Loucy (cell line): ENCODE results near the gene FOXM1.

Source experiments
- H2AFZ ChIP-seq: fragments of 200-600 bp; sonication (generic); 2 replicates; pipeline ENCODE4 v1.6.0; 2016; ENCODE audit warnings: antibody characterized with exemption, mild to moderate bottlenecking, low read length, moderate library complexity
- H3F3A ChIP-seq: fragments of 200-600 bp; 2 replicates; pipeline ENCODE4 v1.6.0; 2016; ENCODE audit warnings: antibody characterized with exemption, low read depth, mild to moderate bottlenecking
- H3K27me3 ChIP-seq: fragments of 200-600 bp; sonication (generic); 2 replicates; pipeline ENCODE4 v1.6.1; 2014; ENCODE audit warnings: low read length, mild to moderate bottlenecking; ENCODE audit not compliant: insufficient read depth, poor library complexity, severe bottlenecking
- H3K36me3 ChIP-seq: fragments of 200-600 bp; sonication (generic); 2 replicates; pipeline ENCODE4 v1.6.1; 2016; ENCODE audit warnings: low read length; ENCODE audit not compliant: insufficient read depth
- H3K4me1 ChIP-seq: fragments of 200-600 bp; sonication (generic); 2 replicates; pipeline ENCODE4 v1.5.1; 2014; ENCODE audit warnings: low read length, mild to moderate bottlenecking; ENCODE audit not compliant: insufficient read depth, poor library complexity, severe bottlenecking
- H3K4me2 ChIP-seq: fragments of 200-600 bp; sonication (generic); 2 replicates; pipeline ENCODE4 v1.6.0; 2014; ENCODE audit warnings: antibody characterized with exemption, low read length, low read depth, mild to moderate bottlenecking; ENCODE audit not compliant: poor library complexity, severe bottlenecking
- H3K4me3 ChIP-seq: fragments of 200-600 bp; sonication (generic); 2 replicates; pipeline ENCODE4 v1.5.1; 2014; ENCODE audit warnings: low read length, mild to moderate bottlenecking, mixed read lengths; ENCODE audit not compliant: poor library complexity, severe bottlenecking
- H3K79me2 ChIP-seq: fragments of 200-600 bp; sonication (generic); 2 replicates; pipeline ENCODE4 v1.6.1; 2014; ENCODE audit warnings: low read length; ENCODE audit not compliant: insufficient read depth
- H3K9ac ChIP-seq: fragments of 200-600 bp; sonication (generic); 2 replicates; pipeline ENCODE4 v1.6.0; 2014; ENCODE audit warnings: mild to moderate bottlenecking, low read depth, low read length, moderate library complexity; ENCODE audit not compliant: poor library complexity, severe bottlenecking
- H3K9me2 ChIP-seq: fragments of 200-600 bp; sonication (generic); replicated peaks from 2 replicates; pipeline ENCODE4 v1.6.1; 2016; ENCODE audit warnings: low read depth, low read length, mixed read lengths
- H3K9me3 ChIP-seq: fragments of 200-600 bp; sonication (generic); 2 replicates; pipeline ENCODE4 v1.6.1; 2014; ENCODE audit warnings: mild to moderate bottlenecking, antibody characterized with exemption, low read length, low read depth; ENCODE audit not compliant: insufficient read depth
- H4K20me1 ChIP-seq: fragments of 200-600 bp; sonication (generic); 2 replicates; pipeline ENCODE4 v1.6.0; 2014; ENCODE audit warnings: antibody characterized with exemption, low read length, mild to moderate bottlenecking; ENCODE audit not compliant: insufficient read depth, poor library complexity, severe bottlenecking
- CTCF ChIP-seq: fragments of 200-600 bp; sonication (generic); conservative IDR thresholded peaks from 2 replicates; pipeline ENCODE4 v1.5.1; 2014; ENCODE audit warnings: mild to moderate bottlenecking, antibody characterized with exemption, low read length
- EZH2phosphoT487 ChIP-seq: fragments of 200-600 bp; IDR thresholded peaks from 2 replicates; pipeline ENCODE4 v1.6.1; 2018; ENCODE audit warnings: antibody characterized with exemption, mild to moderate bottlenecking, moderate library complexity, borderline replicate concordance

The FOXM1 gene

GRCh38 chr12:2858944-2859421, 18.0 kb downstream of the FOXM1 start:
- TF ChIP-seq EZH2phosphoT487 (no peak), CTCF (no peak)
- no peaks in the 10 kb centered on the region for H3K27me3 ChIP-seq
- H2AFZ ChIP-seq = no peak overlapping the region
- peaks cover 4% of the 10 kb centered on the region for H4K20me1 ChIP-seq
- H3K9me3 ChIP-seq = no peaks in the 10 kb centered on the region
- H3K79me2 ChIP-seq = no peaks in the 10 kb centered on the region
- no peak overlapping the region for H3K4me2 ChIP-seq
- peaks cover 46% of the 10 kb centered on the region for H3K36me3 ChIP-seq
- no peaks in the 10 kb centered on the region for H3F3A ChIP-seq
- no peaks in the 10 kb centered on the region for H3K4me1 ChIP-seq
- H3K4me3 ChIP-seq = no peak overlapping the region
- no peaks in the 10 kb centered on the region for H3K9me2 ChIP-seq
- no peak overlapping the region for H3K9ac ChIP-seq

GRCh38 chr12:2858334-2858733, 18.6 kb downstream of the FOXM1 start:
- no peaks in the 10 kb centered on the region for H3K27me3 ChIP-seq
- no peaks in the 10 kb centered on the region for H3F3A ChIP-seq
- no peak overlapping the region for H3K9ac ChIP-seq
- no peak for TF ChIP-seq EZH2phosphoT487
- no peaks in the 10 kb centered on the region for H3K4me1 ChIP-seq
- H3K9me2 ChIP-seq = no peaks in the 10 kb centered on the region
- H3K4me2 ChIP-seq = no peak overlapping the region
- H3K36me3 ChIP-seq = peaks cover 41% of the 10 kb centered on the region
- H3K79me2 ChIP-seq = no peaks in the 10 kb centered on the region
- no peak overlapping the region for H2AFZ ChIP-seq
- H3K4me3 ChIP-seq = no peak overlapping the region
- H3K9me3 ChIP-seq = no peaks in the 10 kb centered on the region
- H4K20me1 ChIP-seq = peaks cover 4% of the 10 kb centered on the region

GRCh38 chr12:2857576-2857975, 19.4 kb downstream of the FOXM1 start:
- H3K36me3 ChIP-seq = peaks cover 35% of the 10 kb centered on the region
- H3K79me2 ChIP-seq = no peaks in the 10 kb centered on the region
- H4K20me1 ChIP-seq = peaks cover 4% of the 10 kb centered on the region
- TF ChIP-seq EZH2phosphoT487 (no peak), CTCF (no peak)
- no peaks in the 10 kb centered on the region for H3K9me3 ChIP-seq
- H3K4me3 ChIP-seq = no peak overlapping the region
- H2AFZ ChIP-seq = no peak overlapping the region
- no peaks in the 10 kb centered on the region for H3K27me3 ChIP-seq
- H3K9me2 ChIP-seq = no peaks in the 10 kb centered on the region
- no peaks in the 10 kb centered on the region for H3F3A ChIP-seq
- no peak overlapping the region for H3K9ac ChIP-seq
- H3K4me2 ChIP-seq = no peak overlapping the region
- H3K4me1 ChIP-seq = no peaks in the 10 kb centered on the region

- Histone ChIP-seq H3K9ac (no peak within 1 kb of the TSS), H3K36me3 (peaks cover 33% of the 10 kb centered on the region), H3K79me2 (no peaks in the 10 kb centered on the region), H3K9me3 (no peaks in the 10 kb centered on the region), H3K4me3 (no peak within 1 kb of the TSS), H3K9me2 (no peaks in the 10 kb centered on the region), H3K27me3 (no peaks in the 10 kb centered on the region), H3F3A (no peaks in the 10 kb centered on the region), H3K4me2 (no peak within 1 kb of the TSS), H2AFZ (no peak within 1 kb of the TSS), H3K4me1 (no peaks in the 10 kb centered on the region), H4K20me1 (peaks cover 4% of the 10 kb centered on the region)
- TF ChIP-seq EZH2phosphoT487 = no peak
- no peak for TF ChIP-seq CTCF
Observed at GRCh38 chr12:2857021-2857431, 19.9 kb downstream of the FOXM1 start, which contains the start of gene TEX52. Gene TEX52 (minus strand): TSS chr12:2857039. CDS start chr12:2857026, 13 bp downstream.
